GM18909 (cell line): ENCODE measurements around the gene KCTD10.

Source experiments
- ATAC-seq: cut with Tn5 transposase; IDR thresholded peaks from one replicate; pipeline ENCODE4 v1.9.1; 2021; ENCODE audit warnings: mild to moderate bottlenecking; ENCODE audit not compliant: unreplicated experiment, poor library complexity

KCTD10 gene

DNA sequence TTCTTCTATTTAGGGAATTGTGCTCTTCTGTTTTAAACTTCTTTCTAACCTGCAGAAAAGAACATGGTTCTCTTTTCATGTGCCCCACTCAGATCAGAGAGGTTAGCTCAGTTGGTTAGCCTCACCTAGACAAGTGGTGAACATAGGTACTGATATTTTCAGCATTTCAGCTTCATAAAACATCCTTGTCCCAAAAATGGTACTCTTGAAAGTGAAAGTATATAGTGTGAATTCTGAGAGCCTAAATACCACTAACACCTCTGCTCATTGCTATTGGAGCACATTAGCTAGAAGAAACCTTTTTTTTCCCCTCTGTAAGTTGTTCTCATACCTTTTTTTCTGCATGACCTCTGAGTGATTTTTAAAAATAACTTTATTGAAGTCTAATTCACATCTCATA, 17.9 kb upstream of the KCTD10 start:
- ATAC-seq, result no peak

- ATAC-seq, result no peak
These were observed 17.3 kb upstream of the KCTD10 start for GRCh38 chr12:109494348-109494881.

DNA sequence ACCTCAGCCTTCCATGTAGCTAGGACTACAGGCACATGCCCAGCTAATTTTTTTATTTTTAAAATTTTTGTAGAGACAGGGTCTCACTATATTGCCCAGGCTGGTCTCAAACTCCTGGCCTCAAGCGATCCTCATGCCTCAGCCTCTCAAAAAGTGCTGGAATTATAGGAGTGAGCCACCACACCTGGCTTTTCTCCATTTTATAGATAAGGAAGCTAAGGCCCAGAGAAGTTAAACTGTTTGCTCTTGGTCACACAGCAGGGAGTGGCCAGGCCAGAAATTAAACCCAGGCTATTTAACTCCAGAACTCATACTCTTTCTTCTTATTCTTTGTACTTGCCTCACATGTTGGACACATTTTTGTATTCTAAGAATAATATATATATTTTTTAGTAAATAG, 16.8 kb upstream of the KCTD10 start:
- no peak for ATAC-seq

GRCh38 chr12:109493090-109493489, 16.0 kb upstream of the KCTD10 start:
- no peak for ATAC-seq

DNA sequence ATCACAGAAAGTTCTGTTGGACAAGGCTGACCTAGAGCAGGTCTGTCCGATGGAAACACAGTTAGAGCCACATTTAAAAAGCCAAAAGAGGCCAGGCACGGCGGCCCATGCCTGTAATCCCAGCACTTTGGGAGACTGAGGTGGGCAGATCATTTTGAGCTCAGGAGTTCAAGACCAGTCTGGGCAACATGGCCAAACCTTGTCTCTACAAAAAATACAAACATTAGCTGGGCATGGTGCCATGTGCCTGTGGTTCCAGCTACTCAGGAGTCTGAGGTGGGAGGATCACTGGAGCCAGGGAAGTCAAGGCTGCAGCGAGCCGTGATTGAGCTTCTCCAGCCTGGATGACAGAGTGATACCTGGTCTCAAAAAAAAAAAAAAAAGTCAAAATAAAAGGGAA, 15.3 kb upstream of the KCTD10 start:
- no peak for ATAC-seq

GRCh38 chr12:109491671-109492070, 14.6 kb upstream of the KCTD10 start:
- no peak for ATAC-seq

DNA sequence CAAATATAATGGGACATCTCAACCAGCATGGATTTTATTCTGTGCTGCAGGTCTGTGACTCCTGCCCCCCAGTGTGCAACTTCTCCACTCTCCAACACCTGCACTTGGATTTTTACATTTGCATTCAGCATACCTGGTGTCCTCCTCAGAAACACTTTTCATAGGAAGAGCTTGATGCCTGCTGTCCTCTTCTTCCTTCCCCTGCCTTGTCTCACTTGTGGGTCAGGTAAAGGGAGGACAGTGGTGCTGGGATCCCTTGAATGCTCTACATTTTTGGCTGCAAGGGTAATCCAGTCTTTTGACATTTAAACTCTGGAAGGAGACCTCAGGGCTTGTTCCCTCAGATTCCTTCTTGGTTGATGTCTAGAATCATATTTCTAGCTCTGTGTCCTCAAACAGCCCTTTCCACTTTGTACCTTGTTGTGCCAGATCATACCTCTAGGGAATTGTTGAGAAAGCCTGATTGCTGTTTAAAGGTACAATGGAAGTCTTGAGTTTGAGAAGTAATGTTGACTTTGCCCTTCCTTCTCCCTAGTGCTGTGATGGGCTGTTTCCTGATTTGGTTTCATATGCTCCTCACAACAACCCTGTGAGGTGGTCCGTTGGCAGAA, 13.0 kb upstream of the KCTD10 start:
- no peak for ATAC-seq

DNA sequence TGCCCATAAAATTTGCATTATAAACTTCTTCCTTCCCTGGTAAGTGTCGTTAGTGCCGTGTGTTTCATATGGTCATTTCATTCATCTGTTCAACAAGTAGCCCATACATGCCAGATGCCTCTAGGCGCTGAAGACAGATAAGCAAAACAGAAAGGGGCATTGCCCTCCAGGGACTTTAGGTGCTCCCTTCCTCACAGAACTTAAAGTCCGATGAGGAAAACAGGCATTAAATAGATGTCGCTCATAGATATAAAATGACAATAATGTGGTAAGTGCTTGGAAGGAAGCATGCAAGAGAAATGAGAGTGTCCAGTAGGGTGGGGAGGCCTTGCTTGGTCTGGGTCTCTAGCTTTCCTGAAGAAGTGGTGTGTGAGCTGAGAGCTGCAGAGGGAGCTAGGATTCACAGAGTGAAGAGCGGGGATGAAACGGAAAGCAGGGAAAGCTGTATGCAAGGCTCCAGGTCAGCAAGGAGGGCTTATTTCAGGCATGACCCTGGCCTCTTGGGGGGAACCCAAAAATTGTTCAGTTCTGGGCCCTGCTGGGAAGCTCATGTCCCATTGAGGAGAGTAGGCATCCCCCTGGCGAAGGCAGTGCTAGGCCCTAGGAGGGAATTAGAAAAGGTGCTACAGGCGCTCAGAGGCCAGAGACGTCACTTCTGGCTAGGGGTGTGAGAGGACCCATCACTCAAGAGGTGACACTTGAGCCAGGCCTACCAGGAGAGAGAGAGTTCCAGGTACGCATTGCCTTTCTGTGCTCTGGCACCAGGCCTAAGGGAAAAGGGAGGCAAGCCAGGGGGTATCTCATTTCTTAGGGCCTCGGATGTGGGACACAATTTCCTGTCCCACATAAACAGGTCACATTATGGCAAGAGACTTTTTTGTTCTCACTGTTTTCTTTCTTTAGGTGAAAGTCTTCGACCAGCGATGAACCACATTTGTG, 12.2 kb upstream of the KCTD10 start:
- no peak for ATAC-seq

DNA sequence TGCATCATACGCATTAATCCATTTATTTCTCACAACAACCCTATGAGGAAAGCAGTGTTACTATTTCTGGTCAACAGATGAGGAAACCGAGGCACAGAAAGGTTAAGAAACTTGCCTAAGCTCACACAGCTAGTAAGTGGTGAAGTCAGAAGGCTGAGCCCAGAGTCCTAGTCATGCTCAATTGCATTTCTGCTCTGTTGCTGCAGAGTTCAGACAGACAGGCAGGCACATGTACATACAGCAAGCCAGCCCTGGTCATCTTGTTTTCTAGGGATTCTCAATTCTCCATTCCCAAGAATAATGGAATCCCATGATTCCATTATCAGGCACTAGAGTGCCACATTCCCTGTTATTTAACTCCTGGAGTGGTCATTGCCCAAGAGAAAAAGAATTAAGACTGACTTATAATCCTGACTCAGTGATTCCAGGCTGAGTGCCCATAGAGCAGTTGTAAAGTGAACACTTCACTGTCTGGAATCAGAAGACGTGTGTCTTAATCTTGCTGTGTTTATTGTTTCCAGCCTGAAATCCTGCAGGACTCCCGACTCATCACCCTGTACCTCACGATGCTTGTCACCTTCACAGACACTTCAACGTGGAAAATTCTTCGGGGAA, 11.1 kb upstream of the KCTD10 start:
- no peak for ATAC-seq

DNA sequence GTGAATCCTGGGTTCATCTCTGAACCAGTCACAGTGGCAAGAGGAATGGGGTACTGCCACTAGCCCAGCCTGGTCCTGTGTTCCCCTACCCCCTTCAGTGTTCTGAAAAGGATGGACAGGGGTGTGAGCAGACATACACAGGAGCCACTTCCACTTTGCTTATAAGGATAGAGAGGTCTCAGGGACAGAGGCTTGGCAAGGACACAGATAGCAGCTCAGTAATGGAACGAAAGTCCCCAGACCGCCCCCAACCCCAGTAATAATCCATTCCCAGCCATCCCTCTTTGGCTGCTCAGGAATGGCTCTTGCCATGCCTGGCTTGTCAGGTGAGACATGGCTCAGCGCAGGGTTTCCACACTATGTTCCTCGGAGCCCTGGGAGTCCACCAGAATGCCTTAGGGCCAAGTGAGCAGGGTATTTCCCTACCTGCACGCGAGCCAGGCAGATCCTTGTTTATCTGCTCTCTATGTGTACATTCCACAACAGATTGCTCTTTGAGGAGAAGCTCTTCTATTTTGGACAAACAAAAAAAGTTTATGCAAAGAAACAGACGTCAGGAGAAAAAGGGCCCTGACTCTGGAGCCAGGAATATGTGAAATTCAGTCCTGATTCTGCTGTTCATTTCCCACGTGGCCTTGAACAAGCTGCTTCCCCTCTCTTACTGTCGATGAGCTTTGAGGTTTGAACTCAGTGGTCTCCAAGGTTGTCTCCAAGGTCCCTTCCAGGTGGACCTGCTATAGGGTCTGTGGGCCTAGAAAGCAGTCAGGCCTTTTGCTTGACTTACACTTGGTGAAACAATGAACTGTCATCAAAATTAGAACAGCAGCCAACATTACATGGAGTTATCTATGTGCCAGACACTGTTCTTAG, 10.3 kb upstream of the KCTD10 start:
- ATAC-seq, result no peak

GRCh38 chr12:109485201-109485600, 8.1 kb upstream of the KCTD10 start:
- no peak for ATAC-seq

- ATAC-seq, result no peak
These were observed 6.2 kb upstream of the KCTD10 start for GRCh38 chr12:109483346-109483745.

DNA sequence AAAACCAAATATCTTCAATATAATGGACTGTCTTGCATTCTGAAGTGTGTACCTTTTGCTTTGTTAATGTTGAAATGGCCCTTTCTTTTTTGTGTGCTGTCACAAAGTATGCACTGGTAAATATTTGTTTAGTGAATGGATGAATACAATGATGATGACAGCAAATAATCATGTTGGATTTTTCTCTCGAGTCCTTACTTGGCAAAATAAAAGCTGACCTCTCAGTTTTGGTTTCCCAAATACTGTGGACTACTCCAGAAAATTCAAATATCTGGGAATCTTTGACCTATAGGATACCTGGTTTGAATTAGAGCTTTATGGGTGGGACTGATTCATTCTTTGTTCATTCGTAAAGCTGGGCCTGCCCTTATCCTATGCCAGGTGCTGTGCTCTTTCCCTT, 5.8 kb upstream of the KCTD10 start:
- ATAC-seq, result no peak

- ATAC-seq, result no peak
These were observed 5.4 kb upstream of the KCTD10 start for GRCh38 chr12:109482491-109482890.

- ATAC-seq, result no peak
These were observed 4.8 kb upstream of the KCTD10 start for GRCh38 chr12:109481863-109482262.

DNA sequence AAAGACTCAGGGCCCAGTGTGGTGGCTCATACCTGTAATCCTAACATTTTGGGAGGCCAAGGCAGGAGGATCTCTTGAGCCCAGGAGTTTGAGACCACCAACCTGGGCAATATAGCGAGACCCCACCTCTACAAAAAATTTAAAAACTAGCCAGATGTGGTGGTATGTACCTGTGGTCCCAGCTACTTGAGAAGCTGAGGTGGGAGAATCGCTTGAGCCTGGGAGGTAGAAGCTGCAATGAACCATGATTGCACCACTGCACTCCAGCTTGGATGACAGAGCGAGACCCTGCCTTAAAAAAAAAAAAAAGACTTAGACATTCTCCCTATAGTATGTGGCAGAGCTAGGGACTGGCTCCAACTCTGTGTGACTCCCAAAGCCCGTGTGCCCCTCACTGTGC, 3.3 kb upstream of the KCTD10 start:
- no peak for ATAC-seq

DNA sequence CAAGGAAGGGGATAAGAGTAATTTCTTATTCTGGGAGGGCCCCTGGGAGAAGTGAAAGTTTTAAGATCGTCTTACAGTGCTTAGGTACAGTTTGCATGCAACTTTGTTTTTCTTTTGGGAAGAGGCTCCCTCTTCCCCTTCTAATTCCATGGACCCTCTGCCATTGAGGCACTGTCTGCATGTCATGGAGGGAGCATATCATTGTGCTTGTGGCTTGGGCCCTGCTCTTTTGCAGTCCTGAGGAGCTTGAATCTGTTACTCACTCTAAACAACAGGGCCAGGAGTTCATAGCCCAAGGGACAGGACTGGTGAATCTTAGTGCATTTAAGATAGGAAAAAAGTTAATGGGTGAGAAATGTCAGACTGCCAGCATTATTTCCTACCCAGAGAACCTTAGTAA, 2.7 kb upstream of the KCTD10 start:
- no peak for ATAC-seq

DNA sequence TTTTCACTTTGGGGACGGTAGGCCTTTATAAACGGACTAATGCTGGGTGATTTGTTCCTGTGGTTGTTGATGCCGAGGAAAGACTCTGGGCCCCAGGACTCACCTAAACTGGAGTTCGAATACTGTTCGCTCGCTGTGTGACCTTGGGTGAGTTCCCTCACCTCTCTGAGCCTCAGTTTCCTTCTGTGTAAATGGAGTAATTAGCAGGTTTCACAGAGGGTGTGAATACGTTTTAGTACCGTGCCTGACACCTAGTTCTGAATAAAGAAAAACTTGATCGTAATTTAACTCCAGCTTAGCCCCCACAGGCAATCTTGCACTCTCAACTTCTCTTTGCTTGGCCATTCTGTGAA, 839 bp upstream of the KCTD10 start:
- no peak for ATAC-seq

- no peak for ATAC-seq
These were observed 304 bp downstream of the KCTD10 start for GRCh38 chr12:109476807-109477184.

DNA sequence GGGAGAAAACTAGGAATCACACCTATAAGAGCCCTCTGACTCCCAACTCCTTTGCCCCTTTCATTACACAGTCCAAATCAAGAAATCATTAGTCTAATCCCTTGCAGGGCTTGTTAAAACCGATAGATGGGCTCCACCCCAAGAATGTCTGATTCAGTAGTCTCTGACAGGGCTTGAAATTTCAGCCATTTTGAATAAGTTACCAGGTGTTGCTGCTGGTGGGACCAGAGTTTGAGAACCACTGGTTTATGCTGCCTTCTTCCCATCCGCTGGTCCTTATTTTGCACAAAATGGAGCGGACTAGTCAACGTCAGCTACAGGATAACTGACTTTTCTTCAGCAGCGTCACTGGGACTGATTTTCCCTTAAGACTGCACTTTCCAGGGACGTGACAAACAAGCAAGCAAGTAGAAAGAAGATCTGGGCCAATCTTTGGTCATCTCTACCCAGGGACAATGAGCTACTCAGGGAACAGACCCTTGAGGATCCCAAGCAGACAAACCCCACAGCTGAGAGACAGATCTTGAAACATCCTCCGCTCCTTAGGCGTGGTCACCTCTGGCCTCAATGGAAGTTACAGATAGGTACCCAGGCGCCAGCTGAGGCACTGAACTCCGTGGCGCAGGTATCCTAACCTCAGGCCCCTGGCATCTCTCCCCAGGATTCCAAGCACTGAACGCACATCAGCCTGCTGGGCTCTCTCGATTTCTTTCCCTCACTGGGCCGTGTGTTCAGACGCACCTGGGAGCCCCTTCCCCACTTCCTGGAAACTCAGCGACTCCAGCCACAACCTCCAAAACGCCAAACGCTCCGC, 900 bp downstream of the KCTD10 start:
- no peak for ATAC-seq
